Mesenteric fat pad (tissue), 1 donor: Measurements from ENCODE around the gene HHAT. TPM values are rescaled to one million over a fixed set of nuclear protein-coding genes. Genes with fewer than 3 reads are reported as not detected.

Source experiments
- DNase-seq: peaks from one replicate; pipeline ENCODE4 v3.0.0-alpha.2; 2020; ENCODE audit warnings: low spot score
- total RNA-seq: library from RNA; stranded (reverse); fragmentation: NEBNext Ultra II Directional; extraction: Animal tissue kit (Norgen Biotek cat#: 25700); gene quantifications from one replicate; pipeline ENCODE4 v1.2.1, GENCODE V29; 2021
- donor health status: DM: yes; HTN: yes; CAD: no.

The HHAT gene
- total RNA-seq, 1 donor from 2014 or later, result 2.5 TPM

DNA sequence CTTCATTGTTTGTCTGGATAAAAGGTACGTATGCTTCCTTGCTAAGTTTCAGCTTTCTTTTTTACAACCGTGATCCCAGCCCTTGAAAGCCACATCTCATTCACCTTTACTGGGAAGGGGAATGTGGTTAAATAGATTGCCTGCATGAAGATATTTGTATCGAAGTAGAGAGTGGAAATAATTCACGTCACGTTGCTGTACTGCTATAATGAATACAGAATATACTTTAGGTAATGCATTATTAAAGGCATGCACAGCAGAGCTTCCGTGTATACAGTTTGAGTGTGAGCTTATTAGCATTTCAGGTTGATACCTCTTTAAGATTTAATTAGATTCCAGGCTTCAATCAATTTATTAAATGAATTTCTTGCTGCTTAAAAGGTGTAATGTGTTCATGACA lies 153.8 kb downstream of the HHAT start:
- no peak for DNase-seq

DNA sequence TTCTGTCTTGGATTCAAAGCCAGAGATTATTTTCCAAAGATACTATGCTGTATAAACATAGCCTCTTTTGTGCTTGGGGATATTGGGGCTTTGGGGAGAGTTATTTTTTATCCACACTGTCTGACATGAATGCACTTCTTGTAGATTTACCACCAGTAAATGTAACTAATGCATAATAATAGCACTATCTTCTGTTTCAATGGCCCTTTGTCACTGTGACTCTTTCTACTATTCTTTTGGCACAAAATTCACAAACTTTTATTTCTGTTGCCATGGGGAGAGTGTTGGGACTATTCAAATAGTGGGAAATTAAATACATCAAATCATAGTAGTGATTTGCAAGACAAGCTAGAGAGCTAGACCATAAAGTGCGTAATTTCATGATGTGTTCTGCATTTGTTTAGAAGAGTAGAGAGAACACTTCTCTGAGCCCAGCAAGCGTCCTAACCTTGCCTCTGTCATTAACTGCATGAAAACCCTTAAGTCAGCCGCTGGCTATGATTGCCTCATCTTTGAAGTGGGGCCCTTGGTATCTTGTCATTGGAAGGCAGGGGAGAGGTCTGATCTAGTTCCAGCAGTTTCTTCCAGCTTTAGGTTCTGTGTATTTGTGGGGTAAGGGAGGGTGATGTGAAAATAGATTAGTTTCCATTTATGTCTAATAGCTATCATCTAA lies 154.4 kb downstream of the HHAT start:
- no peak for DNase-seq

DNA sequence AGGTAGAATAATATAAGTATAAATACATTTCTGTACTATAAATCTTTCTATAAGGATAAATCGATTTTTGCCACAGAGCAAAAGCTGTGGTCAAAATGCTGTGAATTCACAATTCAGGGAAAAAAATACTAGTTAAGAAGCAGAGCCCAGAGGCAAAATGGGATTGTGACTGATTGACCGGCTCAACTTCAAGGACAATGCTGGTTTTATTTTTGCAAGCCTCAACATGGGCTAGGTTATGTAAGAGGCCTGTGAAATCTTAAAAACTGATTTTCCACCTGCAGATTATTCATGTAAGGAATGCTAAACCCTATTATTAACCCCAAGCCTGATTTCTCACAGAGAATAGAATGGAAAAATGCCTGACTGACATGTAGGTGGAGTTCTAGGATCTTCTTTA lies 155.1 kb downstream of the HHAT start:
- DNase-seq, result no peak

DNA sequence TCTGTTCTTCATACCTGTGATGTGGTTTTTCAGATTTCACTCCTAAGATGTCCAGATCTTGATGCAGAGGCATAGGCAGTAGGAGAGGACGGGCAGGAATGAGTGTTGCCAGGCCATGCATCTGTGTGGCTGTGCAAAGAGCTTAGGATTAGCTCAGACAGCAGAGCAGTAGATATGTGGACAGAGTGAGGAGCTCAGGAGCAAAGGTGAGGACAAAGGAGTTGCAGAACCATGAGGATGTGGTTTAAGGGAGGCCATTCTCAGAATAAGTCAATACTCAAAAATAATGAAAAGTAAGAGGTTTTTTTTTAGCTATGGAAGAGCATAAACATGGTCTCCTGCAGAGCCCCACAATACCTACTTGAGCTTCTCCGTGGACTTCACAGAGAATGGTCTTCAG lies 158.3 kb downstream of the HHAT start:
- DNase-seq, result no peak

DNA sequence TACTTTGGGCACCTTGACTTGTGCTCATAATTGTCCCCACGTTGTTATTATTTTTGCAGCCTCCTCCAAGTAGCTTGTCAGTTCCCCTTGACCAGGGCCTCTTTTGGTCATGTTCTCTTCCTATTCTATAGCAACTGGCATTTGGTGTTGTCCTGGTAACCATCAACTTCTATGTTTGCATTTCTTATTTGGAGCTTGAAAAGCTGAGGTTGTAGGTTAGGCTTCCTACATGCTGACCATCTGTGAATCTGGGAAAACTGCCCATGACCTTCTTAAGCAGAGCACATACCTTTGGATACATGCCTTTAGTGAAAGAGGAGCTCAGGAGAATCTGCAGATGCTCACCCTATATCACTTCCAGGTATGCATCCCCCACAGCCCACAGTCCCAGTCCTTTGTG lies 160.8 kb downstream of the HHAT start:
- no peak for DNase-seq

DNA sequence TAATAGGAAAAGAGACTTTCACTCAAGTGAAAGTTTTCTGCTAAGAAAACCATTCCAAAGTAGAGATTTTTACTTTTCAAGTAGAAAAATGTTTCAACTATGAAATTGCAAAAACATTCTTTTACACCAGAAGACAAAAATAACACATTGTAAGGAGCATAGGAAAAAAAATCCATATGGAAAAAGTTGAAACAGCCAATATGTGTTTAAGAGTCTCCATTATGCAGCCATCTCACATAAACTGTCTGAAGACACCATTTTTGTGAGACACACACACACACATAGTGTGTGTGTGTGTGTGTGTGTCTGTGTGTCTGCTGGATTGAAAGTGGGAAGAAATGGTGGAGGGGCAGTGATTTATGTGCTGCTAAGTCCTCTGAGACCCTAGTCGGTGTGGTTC lies 162.1 kb downstream of the HHAT start:
- DNase-seq, result no peak

DNA sequence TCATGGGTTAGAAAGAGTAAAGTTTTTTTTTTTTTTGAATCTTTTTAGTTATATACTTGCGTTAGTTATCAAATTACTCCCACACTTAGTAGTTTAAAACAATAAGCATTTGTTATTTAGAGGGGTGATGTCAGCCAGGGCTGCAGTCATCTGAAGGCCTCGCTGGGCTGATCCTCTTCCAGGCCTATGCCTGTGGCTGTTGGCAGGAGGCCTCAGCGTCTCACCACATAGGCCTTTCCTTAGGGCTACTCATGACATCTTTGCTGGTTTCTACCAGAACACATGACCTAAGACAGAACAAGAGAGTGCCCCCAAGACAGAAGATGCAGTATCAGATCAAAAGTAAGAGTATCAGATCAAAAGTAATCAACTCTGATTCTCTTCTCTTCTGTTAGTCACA lies 167.4 kb downstream of the HHAT start:
- DNase-seq, result no peak

DNA sequence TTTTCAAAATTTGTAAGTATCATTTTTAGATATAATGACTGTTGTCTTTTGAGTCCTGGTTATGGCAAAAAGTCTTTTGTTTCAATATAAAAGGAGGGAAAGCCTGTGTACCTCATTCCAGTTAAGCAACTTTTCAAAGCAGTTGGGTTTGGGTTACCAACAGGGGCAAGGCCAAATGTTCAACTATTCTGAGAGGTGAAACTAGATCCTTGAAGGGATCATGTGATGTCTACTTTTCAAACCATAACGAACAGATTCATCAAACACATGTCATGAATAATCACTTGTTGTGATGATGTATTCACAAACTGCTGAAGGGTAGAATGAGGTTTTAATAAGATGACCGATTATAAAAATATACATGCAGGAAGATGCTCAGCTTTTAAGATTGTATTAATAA lies 171.3 kb downstream of the HHAT start:
- DNase-seq, result no peak

DNA sequence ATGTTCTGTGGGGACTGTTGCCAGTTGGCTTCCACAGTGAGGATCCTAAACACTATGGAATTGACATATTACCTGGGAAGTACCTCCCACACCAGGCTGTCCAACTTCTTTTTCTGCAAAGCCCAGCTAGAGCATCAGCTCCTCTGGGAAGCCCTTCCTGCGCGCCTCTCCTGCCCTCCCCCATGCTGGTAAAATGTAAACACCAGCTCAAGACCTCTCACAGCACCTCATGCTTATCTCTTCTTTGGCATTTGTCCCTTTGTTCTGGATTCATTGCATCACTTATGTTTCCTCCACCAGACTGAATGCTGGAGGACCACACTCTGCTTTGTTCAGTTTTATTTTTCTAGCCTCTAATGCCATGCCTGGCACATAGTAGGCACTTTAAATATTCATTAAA lies 172.1 kb downstream of the HHAT start:
- no peak for DNase-seq

DNA sequence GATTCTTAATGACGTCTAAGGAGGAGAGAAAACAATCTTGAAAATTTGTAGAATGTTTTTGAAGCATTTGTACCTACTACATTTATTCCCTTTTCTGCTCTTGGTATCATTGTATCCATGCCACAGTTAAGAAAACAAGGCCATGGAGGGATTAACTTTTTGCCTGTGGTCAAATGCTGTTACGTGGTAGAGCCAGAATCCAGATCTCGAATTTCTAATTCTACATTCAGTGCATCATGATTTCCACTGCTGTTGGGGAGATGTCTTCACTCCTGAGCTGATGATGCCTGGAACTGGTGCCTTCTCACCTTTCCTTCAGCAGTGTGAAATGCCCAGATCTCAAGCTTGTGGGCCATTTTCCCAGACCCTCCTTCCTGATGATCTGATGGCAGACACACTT lies 175.6 kb downstream of the HHAT start:
- DNase-seq, result no peak

DNA sequence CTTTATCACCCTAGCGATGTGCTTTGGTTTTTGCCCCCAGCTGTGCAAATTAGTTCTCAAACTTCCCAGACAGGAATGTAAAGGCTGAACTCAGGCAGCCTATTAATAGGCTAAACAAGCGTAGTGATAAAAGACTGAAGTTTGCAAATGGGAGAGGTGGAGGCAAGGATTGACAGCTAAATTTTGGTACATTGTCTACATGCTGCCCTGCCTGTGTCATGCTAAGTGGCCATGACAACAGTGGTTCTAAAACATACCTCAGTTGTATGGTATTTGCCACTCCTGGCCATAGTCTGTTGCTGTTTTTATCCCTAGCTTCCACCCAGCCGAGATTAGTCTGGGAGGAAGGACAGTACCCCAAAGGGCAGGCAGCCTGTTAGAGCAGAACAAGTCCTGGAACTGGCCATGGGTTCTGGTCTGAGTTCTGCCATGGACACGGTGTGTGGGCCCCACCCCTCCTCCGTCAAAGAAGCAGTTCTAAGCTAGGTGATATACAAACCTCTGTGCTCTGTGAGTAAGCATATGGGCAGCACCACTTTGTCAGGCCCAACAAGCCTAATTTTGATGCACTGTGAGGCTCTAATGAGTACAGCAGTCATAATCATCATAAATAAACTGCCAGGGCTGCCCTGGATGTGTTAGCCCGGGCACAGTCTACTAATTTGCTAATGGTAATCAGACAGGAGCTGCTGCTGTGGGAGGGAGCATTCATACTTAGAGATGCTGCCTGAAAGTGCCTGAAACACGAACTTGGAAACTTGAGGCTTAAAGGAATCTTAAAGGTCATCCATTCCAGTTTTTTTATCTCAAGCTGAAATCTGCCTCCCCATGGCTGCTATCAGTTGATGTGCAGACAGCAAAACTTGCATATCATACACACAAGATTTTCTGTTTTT lies 177.1 kb downstream of the HHAT start:
- DNase-seq, result no peak

DNA sequence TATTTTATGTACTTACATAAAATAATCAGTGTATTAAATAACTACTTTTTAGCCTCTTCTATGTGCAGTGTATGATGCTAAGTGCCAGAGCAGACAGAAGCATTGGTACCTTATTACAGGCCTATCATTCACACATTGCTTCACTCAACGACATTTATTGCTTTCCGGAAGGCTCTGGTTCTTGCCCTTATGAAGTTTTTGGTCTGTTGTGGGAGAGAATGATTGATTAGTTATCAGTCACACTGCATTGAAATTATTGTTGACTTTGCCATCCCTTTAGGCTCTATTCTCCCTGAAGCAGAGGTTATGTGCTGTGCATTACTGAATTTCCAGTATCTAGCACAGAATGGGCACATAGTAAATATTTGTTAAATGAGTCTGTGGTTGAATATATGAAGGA lies 178.0 kb downstream of the HHAT start:
- DNase-seq, result no peak

DNA sequence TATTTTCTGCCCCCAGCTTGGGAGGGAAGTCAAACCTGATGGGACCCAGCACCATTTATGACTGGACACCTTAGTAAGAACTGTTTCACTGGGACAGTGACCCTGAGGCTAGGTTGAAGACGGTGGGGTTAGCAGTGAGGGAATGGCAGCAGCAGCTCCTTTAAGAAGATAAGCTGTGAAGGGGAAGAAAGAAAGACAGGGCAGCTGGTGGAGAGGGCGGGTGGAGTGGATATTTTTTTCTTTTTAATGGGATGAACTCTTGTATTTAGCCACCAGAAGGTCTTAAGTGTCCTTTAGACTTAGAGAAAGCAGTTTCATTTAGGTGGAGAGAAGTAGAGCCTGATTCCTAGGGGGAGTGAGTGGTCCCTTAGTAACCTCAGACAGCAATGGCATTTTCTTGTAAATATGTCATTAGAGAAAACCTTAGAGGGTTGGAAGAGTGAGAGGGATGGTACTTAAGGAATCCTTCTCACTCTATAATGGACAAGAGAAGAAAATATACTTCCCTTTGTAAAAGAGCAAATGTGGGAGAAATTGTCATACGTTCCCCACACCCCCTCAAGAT lies 187.5 kb downstream of the HHAT start:
- no peak for DNase-seq

DNA sequence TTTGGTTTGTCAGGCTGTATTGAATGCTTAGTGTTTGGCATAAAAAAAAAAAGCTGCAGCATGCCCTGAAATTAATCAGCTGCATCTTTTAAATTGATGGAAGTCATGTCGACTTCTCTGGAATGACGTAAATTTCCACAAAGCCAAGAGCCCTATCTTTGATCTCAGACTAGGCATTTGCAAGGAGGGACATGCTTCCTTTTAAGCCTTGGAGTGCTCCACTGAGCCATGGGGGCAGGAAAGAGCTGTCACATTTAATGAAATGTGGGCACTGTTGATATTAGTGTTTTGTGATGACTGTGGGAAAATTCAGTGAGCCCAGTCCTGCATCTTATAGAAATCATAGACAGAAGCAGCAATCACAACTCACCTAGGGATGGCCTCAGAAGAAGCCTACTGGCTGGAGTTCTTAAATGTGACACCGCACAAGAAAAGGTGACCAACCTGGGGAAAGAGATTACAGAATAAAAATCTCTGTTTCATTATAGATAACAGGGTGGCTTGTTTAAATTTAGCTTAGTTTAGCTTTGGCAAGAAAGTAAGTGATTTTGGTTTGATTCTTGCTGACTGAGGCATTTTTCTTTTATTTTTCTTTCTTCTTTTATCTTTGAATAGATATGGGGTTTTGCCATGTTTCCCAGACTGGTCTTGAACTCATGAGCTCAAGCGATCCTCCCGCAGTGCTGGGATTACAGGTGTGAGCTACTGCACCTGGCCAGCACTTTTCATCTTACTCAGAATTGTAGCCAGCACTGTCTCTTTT lies 188.2 kb downstream of the HHAT start:
- no peak for DNase-seq

DNA sequence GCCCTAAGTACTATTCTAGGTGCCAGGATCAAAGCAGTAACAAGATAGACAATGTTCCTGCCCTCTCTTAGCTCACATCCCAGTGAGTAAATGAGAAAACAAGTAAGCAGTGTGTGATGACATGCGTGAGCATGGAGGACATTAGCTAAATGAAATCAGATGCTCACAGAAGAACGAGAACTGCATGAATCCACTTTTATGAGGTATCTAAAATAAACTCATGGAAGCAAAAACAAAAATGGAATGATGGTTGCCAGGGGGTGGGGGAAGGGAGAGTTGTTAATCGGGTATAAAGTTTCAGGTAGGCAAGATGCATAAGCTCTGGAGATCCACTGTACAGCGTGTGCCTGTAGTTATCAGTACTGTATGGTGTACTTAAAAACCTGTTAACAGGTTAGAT lies 195.1 kb downstream of the HHAT start:
- DNase-seq, result no peak

DNA sequence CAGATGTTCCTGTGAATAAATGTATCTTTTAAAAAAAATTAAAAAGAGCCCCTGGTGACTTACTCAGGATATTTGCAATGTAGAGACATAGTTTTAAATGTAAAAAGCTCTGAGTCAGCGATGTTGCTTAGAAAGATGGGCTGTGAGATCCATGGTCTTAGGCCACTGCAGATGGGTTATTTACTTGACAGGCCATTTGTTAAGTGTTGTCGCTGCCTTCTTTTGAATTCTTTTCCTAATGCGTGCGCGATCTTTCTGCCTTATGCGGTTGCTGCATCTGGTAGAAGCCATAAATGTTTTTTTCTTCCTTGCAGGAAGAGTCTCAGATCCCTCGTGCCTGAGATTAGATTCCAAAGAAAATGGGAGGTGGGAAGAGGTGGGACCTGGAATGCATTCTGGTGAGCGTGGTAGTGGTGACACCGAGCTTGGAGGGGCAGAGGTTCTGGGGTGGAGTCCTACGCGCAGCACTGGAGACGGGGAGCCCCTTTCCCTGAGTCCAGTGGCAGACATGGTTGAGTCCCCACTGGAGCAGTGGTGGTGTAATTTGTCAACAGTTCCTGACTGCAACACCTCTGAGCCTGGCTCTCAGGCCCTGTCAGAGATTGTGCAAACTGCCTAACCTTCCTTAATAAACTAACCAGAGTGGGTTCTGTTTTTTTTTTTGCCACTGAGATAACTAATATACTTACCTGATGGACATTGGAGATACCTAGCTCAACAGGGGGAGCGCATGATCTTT lies 197.2 kb downstream of the HHAT start:
- DNase-seq, result no peak

DNA sequence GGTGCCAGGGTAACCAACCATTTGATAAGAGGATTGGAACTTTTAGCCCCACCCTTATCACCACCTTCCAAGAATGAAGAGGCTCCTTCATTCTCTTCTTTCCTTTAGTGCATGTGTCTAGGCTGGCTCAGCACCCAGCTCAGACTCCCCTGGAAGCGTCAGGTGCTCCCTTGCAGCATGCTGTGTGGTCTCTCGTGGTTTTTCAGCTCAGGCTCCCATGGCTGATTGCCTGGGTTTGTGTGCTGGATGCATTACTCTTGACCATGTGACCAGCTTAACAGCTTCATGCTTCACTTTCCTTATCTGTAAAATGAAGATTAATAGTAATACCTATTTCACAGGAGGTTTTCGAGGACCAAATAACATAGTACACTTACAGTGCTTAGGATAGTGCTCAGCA lies 198.4 kb downstream of the HHAT start:
- DNase-seq, result no peak

DNA sequence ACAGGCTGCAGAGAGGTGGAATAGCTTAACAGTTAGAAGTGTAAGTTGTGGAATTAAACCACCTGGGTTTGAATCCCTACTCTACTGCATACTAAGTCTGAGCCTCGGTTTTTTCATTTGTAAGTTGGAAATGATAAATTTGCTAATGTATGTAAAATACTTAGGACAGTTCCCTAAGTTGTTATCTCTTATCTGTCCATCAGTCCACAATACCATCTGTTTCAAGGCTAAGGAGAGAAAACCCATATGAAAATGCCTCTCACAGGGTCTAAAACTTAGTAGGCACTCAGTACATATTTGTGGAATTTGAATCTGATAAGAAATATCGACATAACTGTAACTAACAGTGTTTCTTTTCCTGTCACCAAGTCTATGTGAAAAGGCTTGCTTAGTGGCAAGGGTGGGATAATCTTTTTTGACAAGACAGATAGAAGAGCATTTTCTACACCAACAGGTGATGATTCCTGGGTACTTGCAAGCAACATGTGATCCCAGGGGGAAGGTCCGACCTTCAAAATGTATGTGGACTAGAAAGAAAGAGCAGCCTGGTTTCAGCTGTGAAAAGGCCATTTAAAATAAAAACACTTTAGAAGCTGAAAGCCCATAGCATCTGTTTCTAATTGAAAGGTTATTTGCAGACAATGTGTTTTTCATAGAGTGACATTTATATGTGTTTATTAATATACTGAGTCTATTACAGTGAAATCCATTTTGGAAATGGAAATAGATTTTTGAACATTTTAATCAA lies 202.9 kb downstream of the HHAT start:
- no peak for DNase-seq

DNA sequence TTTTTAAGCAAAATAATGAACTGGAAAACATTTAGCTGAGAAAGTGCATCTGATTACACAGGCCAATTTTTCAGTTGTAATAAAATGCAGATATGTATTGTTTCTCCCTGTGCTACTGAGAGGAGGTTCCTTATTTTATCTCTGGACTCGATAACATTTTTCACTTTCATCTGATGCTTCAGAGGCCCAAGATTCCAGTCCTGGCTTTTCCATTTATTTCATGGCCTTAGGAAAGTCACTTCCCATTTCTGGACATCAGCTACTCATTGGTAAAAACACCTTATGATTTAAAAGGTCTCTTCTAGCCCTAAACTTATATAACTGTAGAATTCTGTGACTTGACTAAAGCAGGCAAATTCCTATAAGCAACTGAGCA lies 203.5 kb downstream of the HHAT start:
- DNase-seq, result no peak

DNA sequence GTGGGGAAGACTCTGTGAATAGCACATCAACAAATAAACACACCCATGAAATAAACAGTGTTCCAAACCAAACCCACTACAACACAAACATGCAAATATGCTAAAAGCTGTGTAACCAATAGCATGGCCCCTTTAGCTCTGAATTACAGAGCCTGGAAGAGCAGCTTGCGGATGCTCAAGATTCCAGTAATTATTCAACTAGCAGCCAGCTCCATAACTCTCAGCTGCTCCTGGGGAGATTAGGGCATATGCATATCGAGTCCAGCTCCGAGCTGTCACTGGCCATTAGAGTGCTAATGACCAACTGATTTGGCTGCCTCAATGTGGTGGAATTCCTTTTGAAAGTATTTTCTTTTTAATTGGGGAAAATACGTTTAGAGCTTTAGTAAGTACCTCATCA lies 207.1 kb downstream of the HHAT start:
- DNase-seq, result no peak
